AG04450 (cell line): Measurements from ENCODE around the gene MICU2. TPM values are rescaled to one million over a fixed set of nuclear protein-coding genes. Genes with fewer than 3 reads are reported as not detected.
"Not testable (repeated sequence)": the region's sequence is repeated elsewhere in the genome, so short reads cannot be mapped to it uniquely, and the experiment has no call there.

Source experiments
- CTCF ChIA-PET: fragments of 300-600, 350-600 bp; formaldehyde crosslinking; extraction: SDS; loops from one replicate; lab custom pipeline; 2022; ENCODE audit warnings: antibody characterized with exemption, inconsistent platforms; lab: Charles Lee
- POLR2A ChIA-PET: fragments of 350-600 bp; formaldehyde crosslinking; extraction: SDS; loops from one replicate; lab custom pipeline; 2021; ENCODE audit warnings: antibody characterized with exemption, inconsistent platforms; lab: Yijun Ruan, JAX
- DNase-seq: peaks from one replicate; pipeline ENCODE4 v3.0.0-alpha.2; 2011; ENCODE audit warnings: low read depth, low spot score
- H3K27ac ChIP-seq: one replicate; pipeline ENCODE4 v1.5.1; 2012; ENCODE audit warnings: low read depth, low read length, control low read depth
- H3K27me3 ChIP-seq: one replicate; pipeline ENCODE4 v1.6.0; 2012; ENCODE audit warnings: low read length; ENCODE audit not compliant: control insufficient read depth, insufficient read depth
- H3K4me3 ChIP-seq: 2 replicates; pipeline ENCODE4 v1.5.1; 2011; ENCODE audit warnings: mild to moderate bottlenecking, low read depth, low read length, control low read depth
- H3K9me3 ChIP-seq: 2 replicates; pipeline ENCODE4 v1.5.1; 2012; ENCODE audit warnings: low read length; ENCODE audit not compliant: control insufficient read depth, insufficient read depth
- polyA plus RNA-seq: library from polyadenylated mRNA; depleted of rRNA; stranded (reverse); fragments of >200 nt; gene quantifications from 2 replicates; pipeline ENCODE4 v1.2.3, GENCODE V29; 2011
- TF ChIP-seq, protein P1 (sequence below): IDR thresholded peaks from 2 replicates; pipeline ENCODE4 v1.5.1; 2011; ENCODE audit warnings: low read depth, low read length, control low read depth, inconsistent platforms

MICU2 gene
- polyA plus RNA-seq, 1 experiment = 42.1 TPM

DNA sequence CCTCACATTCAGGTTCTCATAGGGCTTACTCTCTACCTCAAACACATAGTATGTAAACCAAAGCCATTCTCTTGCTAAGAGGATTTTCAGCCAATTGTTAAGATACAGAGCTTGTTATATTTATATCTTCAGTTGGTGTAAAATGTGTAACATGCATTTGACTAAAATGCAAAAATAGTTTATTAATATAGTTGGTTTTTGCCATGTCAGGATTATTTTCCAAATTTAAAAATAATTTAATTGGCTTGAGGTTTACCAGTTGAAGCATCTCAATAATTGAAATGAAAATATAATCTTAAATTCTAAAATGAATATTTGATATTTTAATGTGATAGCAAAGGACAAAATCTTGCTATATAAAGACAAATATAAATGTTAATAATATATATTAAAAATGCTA is 7.2 kb downstream of the MICU2 start:
- ChIA-PET CTCF (no interaction called here), POLR2A (no interaction called here)
- no peaks in the 10 kb centered on the region for H3K27me3 ChIP-seq
- H3K4me3 ChIP-seq = no peak overlapping the region
- TF ChIP-seq, protein P1, sequence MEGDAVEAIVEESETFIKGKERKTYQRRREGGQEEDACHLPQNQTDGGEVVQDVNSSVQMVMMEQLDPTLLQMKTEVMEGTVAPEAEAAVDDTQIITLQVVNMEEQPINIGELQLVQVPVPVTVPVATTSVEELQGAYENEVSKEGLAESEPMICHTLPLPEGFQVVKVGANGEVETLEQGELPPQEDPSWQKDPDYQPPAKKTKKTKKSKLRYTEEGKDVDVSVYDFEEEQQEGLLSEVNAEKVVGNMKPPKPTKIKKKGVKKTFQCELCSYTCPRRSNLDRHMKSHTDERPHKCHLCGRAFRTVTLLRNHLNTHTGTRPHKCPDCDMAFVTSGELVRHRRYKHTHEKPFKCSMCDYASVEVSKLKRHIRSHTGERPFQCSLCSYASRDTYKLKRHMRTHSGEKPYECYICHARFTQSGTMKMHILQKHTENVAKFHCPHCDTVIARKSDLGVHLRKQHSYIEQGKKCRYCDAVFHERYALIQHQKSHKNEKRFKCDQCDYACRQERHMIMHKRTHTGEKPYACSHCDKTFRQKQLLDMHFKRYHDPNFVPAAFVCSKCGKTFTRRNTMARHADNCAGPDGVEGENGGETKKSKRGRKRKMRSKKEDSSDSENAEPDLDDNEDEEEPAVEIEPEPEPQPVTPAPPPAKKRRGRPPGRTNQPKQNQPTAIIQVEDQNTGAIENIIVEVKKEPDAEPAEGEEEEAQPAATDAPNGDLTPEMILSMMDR = no peak
- DNase-seq = no peak
- no peak overlapping the region for H3K27ac ChIP-seq
- H3K9me3 ChIP-seq = no peaks in the 10 kb centered on the region

DNA sequence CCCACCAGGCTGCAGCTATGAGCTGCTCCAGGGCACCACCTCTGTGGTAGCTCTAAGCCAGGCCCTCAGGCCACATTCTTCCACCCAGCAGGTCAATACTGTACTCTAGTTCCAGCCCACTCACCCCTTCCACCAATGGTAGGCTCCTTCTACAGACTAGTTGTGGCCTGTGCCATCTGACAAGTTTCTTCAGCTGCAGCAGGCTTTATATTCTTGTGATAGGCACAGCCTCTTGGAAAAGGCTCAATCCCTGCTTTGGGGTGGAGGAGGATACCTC is 8.5 kb downstream of the MICU2 start:
- Histone ChIP-seq H3K27ac (no peak overlapping the region), H3K27me3 (no peaks in the 10 kb centered on the region), H3K4me3 (no peak overlapping the region), H3K9me3 (no peaks in the 10 kb centered on the region; the same call in 1 of the 2 replicates)
- ChIA-PET POLR2A (interaction anchor here (1.2 kb wide), 1 partner anchor 8 kb away, joined by 6 read pairs; the partner anchor contains the start of gene MICU2), CTCF (no interaction called here)
- TF ChIP-seq, protein P1 = no peak
- DNase-seq = no peak

DNA sequence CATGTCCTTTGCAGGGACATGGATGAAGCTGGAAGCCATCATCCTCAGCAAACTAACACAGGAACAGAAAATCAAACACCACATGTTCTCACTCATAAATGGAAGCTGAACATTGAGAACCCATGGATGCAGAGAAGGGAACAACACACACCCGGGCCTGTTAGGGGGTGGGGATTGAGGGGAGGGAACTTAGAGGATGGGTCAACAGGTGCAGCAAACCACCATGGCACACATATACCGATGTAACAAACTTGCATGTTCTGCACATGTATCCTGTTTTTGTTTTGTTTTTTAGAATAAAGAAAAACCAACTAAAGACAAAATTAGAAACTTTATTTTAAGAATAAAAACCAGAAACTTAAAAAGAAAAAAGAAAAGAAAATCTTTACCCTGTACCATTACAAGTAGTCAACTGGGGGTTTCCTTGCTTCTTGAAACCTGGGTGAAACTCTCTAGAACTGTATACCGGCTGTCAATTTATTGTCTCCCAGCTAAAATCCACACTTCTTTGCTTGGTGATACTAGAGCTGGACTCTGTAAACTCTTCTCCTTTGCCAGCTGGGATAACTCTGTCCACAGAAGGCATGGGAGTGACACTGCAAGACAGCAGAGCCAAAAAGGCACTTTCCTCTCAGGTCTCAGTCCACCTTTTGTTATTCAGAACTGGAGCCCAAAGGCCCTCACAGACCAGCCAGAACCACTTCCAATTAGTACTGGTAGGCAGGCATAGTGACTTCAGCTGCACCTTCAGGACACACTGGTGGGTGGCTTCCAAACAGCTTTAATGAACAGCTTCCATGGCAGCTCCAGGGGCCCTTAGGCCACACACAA is 9.0 kb downstream of the MICU2 start:
- H3K4me3 ChIP-seq = no peak overlapping the region
- H3K27ac ChIP-seq = no peak overlapping the region
- POLR2A ChIA-PET = interaction anchor here (1.2 kb wide), 1 partner anchor 9 kb away, joined by 6 read pairs; the partner anchor contains the start of gene MICU2
- TF ChIP-seq, protein P1 = no peak
- no peaks in the 10 kb centered on the region for H3K27me3 ChIP-seq
- no peak for DNase-seq
- CTCF ChIA-PET = no interaction called here
- H3K9me3 ChIP-seq = no peaks in the 10 kb centered on the region; the same call in 1 of the 2 replicates

DNA sequence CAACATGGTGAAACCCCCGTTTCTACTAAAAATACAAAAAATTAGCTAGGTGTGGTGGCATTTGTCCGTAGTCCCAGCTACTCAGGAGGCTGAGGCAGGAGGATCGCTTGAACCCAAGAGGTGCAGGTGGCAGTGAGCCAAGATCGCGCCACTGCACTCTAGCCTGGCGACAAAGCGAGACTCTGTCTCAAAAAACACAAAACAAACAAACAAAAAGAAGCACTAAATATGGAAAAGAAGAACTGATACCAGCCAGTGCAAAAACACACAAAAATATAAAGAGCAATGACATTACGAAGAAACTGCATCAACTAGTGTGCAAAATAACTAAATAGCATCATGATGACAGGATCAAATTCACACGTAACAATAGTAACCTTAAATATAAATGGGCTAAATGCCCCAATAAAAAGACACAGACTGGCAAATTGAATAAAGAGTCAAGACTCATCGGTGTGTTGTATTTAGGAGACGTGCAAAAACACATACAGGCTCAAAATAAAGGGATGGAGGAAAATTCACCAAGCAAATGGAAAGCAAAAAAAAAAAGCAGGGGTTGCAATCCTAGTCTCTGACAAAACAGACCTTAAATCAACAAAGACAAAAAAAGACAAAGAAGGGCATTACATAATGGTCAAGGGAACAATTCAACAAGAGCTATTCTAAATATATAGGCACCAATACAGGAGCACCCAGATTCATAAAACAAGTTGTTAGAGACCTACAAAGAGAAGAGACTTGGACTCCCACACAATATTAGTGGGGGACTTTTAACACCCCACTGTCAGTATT is 13.1 kb downstream of the MICU2 start:
- H3K27me3 ChIP-seq, CTCF ChIA-PET, H3K9me3 ChIP-seq, DNase-seq, H3K4me3 ChIP-seq, H3K27ac ChIP-seq: not testable (repeated sequence)
- POLR2A ChIA-PET = interaction anchor here (1.6 kb wide), 1 partner anchor 13 kb away, joined by 7 read pairs; the partner anchor contains the start of gene MICU2

DNA sequence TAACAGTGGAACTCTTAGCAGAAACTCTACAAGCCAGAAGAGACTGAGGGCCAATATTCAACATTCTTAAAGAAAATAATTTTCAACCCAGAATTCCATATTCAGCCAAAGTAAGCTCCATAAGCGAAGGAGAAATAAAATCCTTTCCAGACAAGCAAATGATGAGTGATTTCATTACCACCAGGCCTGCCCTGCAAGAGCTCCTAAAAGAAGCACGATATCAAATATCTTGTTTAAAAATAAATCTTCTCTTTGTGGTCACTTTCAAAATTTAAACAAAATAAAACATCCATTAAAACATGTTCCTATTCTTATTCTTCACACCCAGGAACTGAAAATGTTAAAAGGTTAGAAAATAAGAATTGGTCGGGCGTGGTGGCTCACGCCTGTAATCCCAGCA is 13.7 kb downstream of the MICU2 start:
- Histone ChIP-seq H3K27ac (no peak overlapping the region), H3K9me3 (no peaks in the 10 kb centered on the region; the same call in 1 of the 2 replicates), H3K27me3 (no peaks in the 10 kb centered on the region), H3K4me3 (no peak overlapping the region)
- CTCF ChIA-PET = no interaction called here
- POLR2A ChIA-PET = interaction anchor here (1.6 kb wide), 1 partner anchor 13 kb away, joined by 7 read pairs; the partner anchor contains the start of gene MICU2
- DNase-seq = no peak
- TF ChIP-seq, protein P1 = no peak

DNA sequence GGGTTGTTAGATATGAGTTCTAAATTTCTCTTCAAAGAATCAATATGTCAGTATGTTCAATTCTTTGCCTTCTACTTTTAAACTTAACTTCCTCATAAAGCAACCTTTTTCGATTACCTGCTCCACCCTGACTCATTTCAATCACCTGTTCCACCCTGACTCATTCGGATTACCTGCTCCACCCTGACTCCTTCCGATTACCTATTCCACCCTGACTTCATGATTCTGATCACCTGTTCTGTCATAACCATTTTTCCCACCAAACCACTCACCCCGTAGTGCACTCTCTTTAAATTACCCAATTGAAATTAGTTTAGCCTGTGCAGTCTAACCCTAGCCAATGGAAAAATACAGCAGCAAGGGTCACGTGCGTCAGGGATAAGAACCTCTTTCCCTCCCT is 14.5 kb downstream of the MICU2 start:
- H3K4me3 ChIP-seq, DNase-seq, H3K9me3 ChIP-seq, H3K27me3 ChIP-seq, H3K27ac ChIP-seq: not testable (repeated sequence)
- CTCF ChIA-PET = interaction anchor here (0.6 kb wide), 2 partner anchors 35 to 256 kb away, joined by 3 read pairs; no protein-coding TSS in a partner anchor
- POLR2A ChIA-PET = interaction anchor here (1.6 kb wide), 1 partner anchor 14 kb away, joined by 7 read pairs; the partner anchor contains the start of gene MICU2

DNA sequence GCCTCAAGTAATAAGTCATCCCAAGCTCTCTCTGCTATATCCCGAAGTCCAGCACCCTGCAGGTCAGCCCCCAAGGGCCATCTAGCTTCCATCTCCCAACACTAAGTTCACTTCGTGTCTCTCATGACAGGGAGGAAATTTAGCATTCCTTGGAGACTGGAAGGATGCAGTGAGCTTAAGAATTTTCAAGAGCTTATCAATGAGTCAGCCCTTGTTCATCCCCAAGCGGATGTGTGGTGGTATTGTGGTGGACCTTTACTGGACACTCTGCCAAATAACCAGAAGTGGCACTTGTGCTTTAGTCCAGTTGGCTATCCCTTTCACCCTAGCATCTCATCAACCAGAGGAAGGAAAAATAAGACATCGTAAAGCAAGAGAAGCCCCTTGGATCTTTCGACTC is 15.6 kb downstream of the MICU2 start:
- DNase-seq = peak; percentile 15
- POLR2A ChIA-PET = interaction anchor here (1.1 kb wide), 1 partner anchor 16 kb away, joined by 3 read pairs; the partner anchor contains the start of gene MICU2
- H3K9me3 ChIP-seq, H3K27me3 ChIP-seq, H3K27ac ChIP-seq, CTCF ChIA-PET, H3K4me3 ChIP-seq: not testable (repeated sequence)
